ENCODE results near the gene TTC39C. TPM values are rescaled to one million over a fixed set of nuclear protein-coding genes. Genes with fewer than 3 reads are reported as not detected.

Gene TTC39C
- total and polyA plus RNA-seq, 2 donors (not counting 3 experiments of a cell fraction or from before 2014, with no cell fraction given): 0.61 to 6.2 TPM

DNA sequence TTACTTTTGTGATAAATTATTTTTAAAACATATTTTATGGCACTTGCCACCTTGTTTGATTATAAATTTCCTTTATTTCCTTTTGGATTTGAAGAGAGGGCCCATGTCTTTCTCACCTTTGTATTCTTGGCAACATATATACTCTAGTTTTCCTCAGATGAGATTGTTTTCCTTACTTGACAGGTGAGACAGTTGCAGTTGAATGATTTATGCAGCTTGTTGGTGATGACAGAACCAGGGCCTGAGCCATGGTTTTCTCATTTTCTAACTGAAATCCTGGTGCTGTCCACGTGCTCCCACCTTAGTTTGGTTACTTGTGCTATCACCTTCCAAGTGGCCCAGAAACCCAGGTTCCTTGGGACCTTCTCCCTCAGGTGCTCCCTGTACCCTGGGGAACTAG lies 58.2 kb downstream of the TTC39C start:
- H3K4me1 ChIP-seq (ENCODE audit: control insufficient read depth, extremely low read depth, insufficient read depth, low read length): no peaks in the 10 kb centered on the region
- intact Hi-C loops (cut with micrococcal nuclease) (no loop called here), dilution Hi-C loops (cut with MboI; ENCODE audit: extremely low pct_ligation_motif_present, low sequenced_read_pairs) (no loop called here)
- no peak overlapping the region for H2AFZ ChIP-seq (ENCODE audit: low read depth, low read length)
- H3K4me3 ChIP-seq (replicated peaks in 1 of 3; ENCODE audit: insufficient read depth in 1 of 3, low read depth in 1 of 3, low read length in 3 of 3): no peak overlapping the region
- ChIA-PET POLR2A (no interaction called here), CTCF (interaction anchor here (1.1 to 1.4 kb wide), 2 partner anchors 12 to 104 kb away, joined by 6 read pairs; no protein-coding TSS in a partner anchor)
- no TSS peak for BruUV-seq (replicated peaks)
- TF ChIP-seq POLR2A (IDR thresholded peaks at IDR 0.05; ENCODE audit: low read depth, low read length): no peak
- TF ChIP-seq MYC (IDR thresholded peaks at IDR 0.05; ENCODE audit: low read depth, low read length): no peak
- no peak for TF ChIP-seq EZH2 (IDR thresholded peaks at IDR 0.05; ENCODE audit: borderline replicate concordance, low read depth, low read length, severe bottlenecking)
- TF ChIP-seq JUN (IDR thresholded peaks at IDR 0.05; ENCODE audit: borderline replicate concordance, insufficient read depth, insufficient read length, low read depth): no peak
- no peak for TF ChIP-seq GATA2 (IDR thresholded peaks at IDR 0.05; ENCODE audit: insufficient read depth, insufficient read length, low read depth, low read length)
- TF ChIP-seq POLR2AphosphoS5 (IDR thresholded peaks at IDR 0.05; ENCODE audit: insufficient read depth, low read depth, low read length): no peak
- TF ChIP-seq, protein P1, sequence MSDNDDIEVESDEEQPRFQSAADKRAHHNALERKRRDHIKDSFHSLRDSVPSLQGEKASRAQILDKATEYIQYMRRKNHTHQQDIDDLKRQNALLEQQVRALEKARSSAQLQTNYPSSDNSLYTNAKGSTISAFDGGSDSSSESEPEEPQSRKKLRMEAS (IDR thresholded peaks at IDR 0.05; ENCODE audit: insufficient read depth, insufficient read length): no peak
- TF ChIP-seq, protein P2, sequence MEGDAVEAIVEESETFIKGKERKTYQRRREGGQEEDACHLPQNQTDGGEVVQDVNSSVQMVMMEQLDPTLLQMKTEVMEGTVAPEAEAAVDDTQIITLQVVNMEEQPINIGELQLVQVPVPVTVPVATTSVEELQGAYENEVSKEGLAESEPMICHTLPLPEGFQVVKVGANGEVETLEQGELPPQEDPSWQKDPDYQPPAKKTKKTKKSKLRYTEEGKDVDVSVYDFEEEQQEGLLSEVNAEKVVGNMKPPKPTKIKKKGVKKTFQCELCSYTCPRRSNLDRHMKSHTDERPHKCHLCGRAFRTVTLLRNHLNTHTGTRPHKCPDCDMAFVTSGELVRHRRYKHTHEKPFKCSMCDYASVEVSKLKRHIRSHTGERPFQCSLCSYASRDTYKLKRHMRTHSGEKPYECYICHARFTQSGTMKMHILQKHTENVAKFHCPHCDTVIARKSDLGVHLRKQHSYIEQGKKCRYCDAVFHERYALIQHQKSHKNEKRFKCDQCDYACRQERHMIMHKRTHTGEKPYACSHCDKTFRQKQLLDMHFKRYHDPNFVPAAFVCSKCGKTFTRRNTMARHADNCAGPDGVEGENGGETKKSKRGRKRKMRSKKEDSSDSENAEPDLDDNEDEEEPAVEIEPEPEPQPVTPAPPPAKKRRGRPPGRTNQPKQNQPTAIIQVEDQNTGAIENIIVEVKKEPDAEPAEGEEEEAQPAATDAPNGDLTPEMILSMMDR (IDR thresholded peaks at IDR 0.05; ENCODE audit: extremely low read depth in 1 of 2, insufficient read depth in 1 of 2, low read depth in 1 of 2, low read length in 2 of 2): no peak
- no peak for TF ChIP-seq FOS (IDR thresholded peaks at IDR 0.05; ENCODE audit: borderline replicate concordance, insufficient read depth, low read length)
- no peak for DNase-seq (ENCODE audit: low read depth, low spot score)
- no peak overlapping the region for H3K4me2 ChIP-seq (ENCODE audit: insufficient read depth, low read length)
- no peaks in the 10 kb centered on the region for H3K27me3 ChIP-seq (ENCODE audit: control insufficient read depth in 2 of 2, insufficient read depth in 2 of 2, low read length in 2 of 2)
- no peaks in the 10 kb centered on the region for H3K79me2 ChIP-seq (ENCODE audit: control insufficient read depth, insufficient read depth, low read length)
- H3K36me3 ChIP-seq (ENCODE audit: control insufficient read depth in 2 of 2, extremely low read depth in 1 of 2, insufficient read depth in 2 of 2, low read length in 2 of 2): no peaks in the 10 kb centered on the region
- H3K9me3 ChIP-seq (replicated peaks; ENCODE audit: control insufficient read depth, insufficient read depth, low read length): no peaks in the 10 kb centered on the region
- no peak overlapping the region for H3K9ac ChIP-seq (replicated peaks; ENCODE audit: extremely low read depth, insufficient read depth, low read length)
- no peak for FAIRE-seq
- no peaks in the 10 kb centered on the region for H4K20me1 ChIP-seq (replicated peaks; ENCODE audit: control insufficient read depth, extremely low read depth, insufficient read depth, low read length)
- no peak overlapping the region for H3K27ac ChIP-seq (ENCODE audit: insufficient read depth, low read depth, low read length)
- H3K9me1 ChIP-seq (replicated peaks; ENCODE audit: control insufficient read depth, extremely low read depth, insufficient read depth, low read length): no peaks in the 10 kb centered on the region
